AG10803 (cell line): ENCODE data around the gene C12orf43.

Experiments
- DNase-seq: peaks from one replicate; pipeline ENCODE4 v3.0.0; 2010; ENCODE audit warnings: low read depth
- H3K4me3 ChIP-seq: 2 replicates; pipeline ENCODE4 v1.5.1; 2011; ENCODE audit warnings: mild to moderate bottlenecking, low read length, control low read depth
- CTCF ChIP-seq: conservative IDR thresholded peaks from 2 replicates; pipeline ENCODE4 v1.5.1; 2011; ENCODE audit warnings: mild to moderate bottlenecking, low read length, control low read depth, inconsistent platforms

The C12orf43 gene

GRCh38 chr12:120996133-120996746 is 20.0 kb downstream of the C12orf43 start:
- no peak overlapping the region for H3K4me3 ChIP-seq
- TF ChIP-seq CTCF = no peak
- no peak for DNase-seq

- no peak for DNase-seq
- no peak for TF ChIP-seq CTCF
- no peak overlapping the region for H3K4me3 ChIP-seq
These were observed 21.5 kb downstream of the C12orf43 start for GRCh38 chr12:120994589-120995337.

- no peak overlapping the region for H3K4me3 ChIP-seq
- TF ChIP-seq CTCF = no peak
- DNase-seq = no peak
These were observed 22.2 kb downstream of the C12orf43 start for GRCh38 chr12:120994059-120994458.

GRCh38 chr12:120993496-120993895 is 22.8 kb downstream of the C12orf43 start:
- no peak for DNase-seq
- H3K4me3 ChIP-seq = no peak overlapping the region

GRCh38 chr12:120992989-120993388 is 23.3 kb downstream of the C12orf43 start:
- H3K4me3 ChIP-seq = no peak overlapping the region
- no peak for DNase-seq
- no peak for TF ChIP-seq CTCF

More at GRCh38 chr12:120993496-120993895, 22.8 kb downstream of the C12orf43 start:
- TF ChIP-seq CTCF = no peak

GRCh38 chr12:120991965-120992364 is 24.3 kb downstream of the C12orf43 start:
- TF ChIP-seq CTCF = no peak
- H3K4me3 ChIP-seq = no peak overlapping the region
- DNase-seq = no peak

- DNase-seq = no peak
- no peak for TF ChIP-seq CTCF
- H3K4me3 ChIP-seq = no peak overlapping the region
These were observed 25.7 kb downstream of the C12orf43 start for GRCh38 chr12:120990487-120991055.
